Ovary (tissue), 3 donors: ENCODE measurements around the gene NPRL2.

Experiments
- EP300 ChIP-seq: sonication (generic); formaldehyde crosslinking; IDR thresholded peaks from one replicate; pipeline ENCODE4 v1.6.1; 2017; ENCODE audit warnings: antibody characterized with exemption
- POLR2A ChIP-seq: fragments of 450-650 bp; IDR thresholded peaks from one replicate; pipeline ENCODE4 v1.6.1; 2017; ENCODE audit warnings: antibody characterized with exemption, mild to moderate bottlenecking, moderate library complexity
- TF ChIP-seq, protein P1 (sequence below), 3 donors: fragments of 450-650 bp in 2 of 3; fragments of 200-600 bp in 1 of 3; IDR thresholded peaks; one replicate each; pipeline versions ENCODE4 v1.5.1 to v1.8.0; 2016 to 2022; ENCODE audit warnings: antibody characterized with exemption in 3 of 3, mild to moderate bottlenecking in 1 of 3
- donor health status: DM: no; HTN: no; CAD: no.

DNA sequence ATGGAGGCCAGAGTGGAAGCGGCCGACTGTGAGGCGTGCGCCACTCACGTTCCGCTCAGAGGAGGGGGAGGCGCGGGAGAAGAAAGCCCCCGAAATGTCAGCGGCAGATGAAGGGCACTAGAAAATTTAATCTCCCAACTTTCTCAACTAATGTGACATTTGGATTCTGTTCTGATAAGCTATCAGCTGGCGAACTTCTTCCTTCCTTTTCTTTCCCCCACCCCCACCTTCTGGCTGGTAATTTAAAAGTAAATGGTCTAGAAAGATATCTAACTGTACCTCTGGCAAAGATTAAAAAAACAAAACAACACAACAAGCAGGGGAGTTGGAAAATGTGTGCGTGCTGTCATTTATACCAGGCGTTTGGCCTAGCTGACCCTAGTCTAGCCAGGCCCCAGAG lies 35.2 kb upstream of the NPRL2 start:
- TF ChIP-seq, protein P1, sequence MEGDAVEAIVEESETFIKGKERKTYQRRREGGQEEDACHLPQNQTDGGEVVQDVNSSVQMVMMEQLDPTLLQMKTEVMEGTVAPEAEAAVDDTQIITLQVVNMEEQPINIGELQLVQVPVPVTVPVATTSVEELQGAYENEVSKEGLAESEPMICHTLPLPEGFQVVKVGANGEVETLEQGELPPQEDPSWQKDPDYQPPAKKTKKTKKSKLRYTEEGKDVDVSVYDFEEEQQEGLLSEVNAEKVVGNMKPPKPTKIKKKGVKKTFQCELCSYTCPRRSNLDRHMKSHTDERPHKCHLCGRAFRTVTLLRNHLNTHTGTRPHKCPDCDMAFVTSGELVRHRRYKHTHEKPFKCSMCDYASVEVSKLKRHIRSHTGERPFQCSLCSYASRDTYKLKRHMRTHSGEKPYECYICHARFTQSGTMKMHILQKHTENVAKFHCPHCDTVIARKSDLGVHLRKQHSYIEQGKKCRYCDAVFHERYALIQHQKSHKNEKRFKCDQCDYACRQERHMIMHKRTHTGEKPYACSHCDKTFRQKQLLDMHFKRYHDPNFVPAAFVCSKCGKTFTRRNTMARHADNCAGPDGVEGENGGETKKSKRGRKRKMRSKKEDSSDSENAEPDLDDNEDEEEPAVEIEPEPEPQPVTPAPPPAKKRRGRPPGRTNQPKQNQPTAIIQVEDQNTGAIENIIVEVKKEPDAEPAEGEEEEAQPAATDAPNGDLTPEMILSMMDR (IDR thresholded peaks at IDR 0.05): no peak
- no peak for TF ChIP-seq POLR2A
- TF ChIP-seq EP300: no peak
